Endothelial cell of umbilical vein (primary cell): ENCODE results near the gene SCAF11.

Source experiments
- CTCF ChIP-seq, 2 donors: IDR thresholded peaks; 1 replicate in 1 of 2; 2 replicates in 1 of 2; pipeline ENCODE4 v1.5.1; 2011; ENCODE audit warnings: low read length in 2 of 2, mild to moderate bottlenecking in 2 of 2, moderate library complexity in 2 of 2, control low read depth in 1 of 2, inconsistent platforms in 1 of 2, low read depth in 1 of 2; ENCODE audit not compliant: insufficient read depth in 1 of 2; ENCODE audit errors: extremely low read depth in 1 of 2
- EZH2 ChIP-seq: IDR thresholded peaks from 2 replicates; pipeline ENCODE4 v1.6.1; 2012; ENCODE audit warnings: borderline replicate concordance, low read depth, mild to moderate bottlenecking, moderate library complexity, low read length, inconsistent platforms; ENCODE audit not compliant: severe bottlenecking
- JUN ChIP-seq: IDR thresholded peaks from 2 replicates; pipeline ENCODE4 v1.6.1; 2011; ENCODE audit warnings: borderline replicate concordance, low read depth; ENCODE audit not compliant: insufficient read length, insufficient read depth
- MAX ChIP-seq: IDR thresholded peaks from 2 replicates; pipeline ENCODE4 v1.6.1; 2011; ENCODE audit not compliant: insufficient read depth, insufficient read length
- POLR2A ChIP-seq: IDR thresholded peaks from 2 replicates; pipeline ENCODE4 v1.6.1; 2012; ENCODE audit warnings: low read depth, mild to moderate bottlenecking, control low read depth, low read length
- POLR2AphosphoS5 ChIP-seq: IDR thresholded peaks from 2 replicates; pipeline ENCODE4 v1.6.1; 2012; ENCODE audit warnings: low read depth, mild to moderate bottlenecking, control low read depth, low read length, moderate library complexity; ENCODE audit not compliant: insufficient read depth

- TF ChIP-seq CTCF (IDR thresholded peaks at IDR 0.05; ENCODE audit: extremely low read depth in 1 of 2, insufficient read depth in 1 of 2, low read depth in 1 of 2, low read length in 2 of 2) (no peak), EZH2 (no peak), JUN (no peak), POLR2A (no peak), POLR2AphosphoS5 (no peak), MAX (no peak)
Observed at GRCh38 chr12:45994736-45995135, 4.4 kb upstream of the SCAF11 start.
